GM21529 (cell line): Measurements from ENCODE around the gene RUFY4.

Experiments used
- ATAC-seq: cut with Tn5 transposase; IDR thresholded peaks from one replicate; pipeline ENCODE4 v1.9.1; 2021; ENCODE audit not compliant: unreplicated experiment

Gene RUFY4

GRCh38 chr2:218060950-218061660, 7.9 kb upstream of the RUFY4 start:
- ATAC-seq = no peak

- ATAC-seq = peak; percentile 85
These were observed 5.6 kb upstream of the RUFY4 start for GRCh38 chr2:218063486-218063885.

- ATAC-seq = no peak
These were observed 5.2 kb upstream of the RUFY4 start for GRCh38 chr2:218063896-218064295.

- ATAC-seq = no peak
These were observed 3.6 kb upstream of the RUFY4 start for GRCh38 chr2:218065239-218066006.

GRCh38 chr2:218066926-218067515, 2.0 kb upstream of the RUFY4 start:
- no peak for ATAC-seq

GRCh38 chr2:218067523-218067922, 1.5 kb upstream of the RUFY4 start:
- ATAC-seq = no peak

GRCh38 chr2:218069606-218070300, 700 bp downstream of the RUFY4 start:
- no peak for ATAC-seq

GRCh38 chr2:218070587-218070986, 1.5 kb downstream of the RUFY4 start:
- ATAC-seq = no peak

GRCh38 chr2:218071218-218071937, 2.3 kb downstream of the RUFY4 start:
- no peak for ATAC-seq

GRCh38 chr2:218072002-218072401, 2.9 kb downstream of the RUFY4 start:
- ATAC-seq = no peak

- no peak for ATAC-seq
These were observed 3.5 kb downstream of the RUFY4 start for GRCh38 chr2:218072478-218073024.

- ATAC-seq = no peak
These were observed 4.1 kb downstream of the RUFY4 start for GRCh38 chr2:218073185-218073584.

GRCh38 chr2:218074031-218074430, 5.0 kb downstream of the RUFY4 start:
- no peak for ATAC-seq

- no peak for ATAC-seq
These were observed 7.1 kb downstream of the RUFY4 start for GRCh38 chr2:218075975-218076811.

GRCh38 chr2:218077464-218078216, 8.6 kb downstream of the RUFY4 start:
- no peak for ATAC-seq

GRCh38 chr2:218079943-218080913, 11.2 kb downstream of the RUFY4 start:
- no peak for ATAC-seq

- peak; percentile 97 for ATAC-seq
These were observed 12.0 kb downstream of the RUFY4 start for GRCh38 chr2:218081063-218081462.

GRCh38 chr2:218081695-218082094, 12.6 kb downstream of the RUFY4 start:
- no peak for ATAC-seq
